Tibial nerve (tissue), 4 donors: ENCODE data around the gene ZDHHC1. TPM values are rescaled to one million over a fixed set of nuclear protein-coding genes. Genes with fewer than 3 reads are reported as not detected.
A peak's percentile ranks its signal among the peaks of the same experiment; 100 is the strongest.

Experiments used
- DNase-seq, 2 donors: peaks; one replicate each; pipeline ENCODE4 v3.0.0-alpha.2; 2019; ENCODE audit warnings: low spot score in 2 of 2
- H3K27ac ChIP-seq, 4 donors: fragments of 200-600 bp; sonication (generic) in 3 of 4; one replicate each; pipeline ENCODE4 v1.5.1; 2017 to 2019; ENCODE audit warnings: mild to moderate bottlenecking in 1 of 4
- H3K27me3 ChIP-seq, 2 donors: fragments of 200-600 bp; sonication (generic) in 1 of 2; one replicate each; pipeline versions ENCODE4 v1.5.1 to v1.6.0; 2017 to 2019
- H3K36me3 ChIP-seq, 3 donors: fragments of 200-600 bp; sonication (generic); one replicate each; pipeline ENCODE4 v1.5.1; 2018 to 2019
- H3K4me1 ChIP-seq, 4 donors: fragments of 200-600 bp; sonication (generic) in 3 of 4; one replicate each; pipeline ENCODE4 v1.5.1; 2017 to 2019
- H3K4me3 ChIP-seq, 4 donors: fragments of 200-600 bp; sonication (generic) in 3 of 4; one replicate each; pipeline ENCODE4 v1.5.1; 2017 to 2019; ENCODE audit warnings: mild to moderate bottlenecking in 1 of 4, moderate library complexity in 1 of 4
- H3K9me3 ChIP-seq, 4 donors: fragments of 200-600 bp; sonication (generic) in 3 of 4; one replicate each; pipeline ENCODE4 v1.5.1; 2017 to 2019
- CTCF ChIP-seq, 5 experiments: fragments of 200-600 bp in 3 of 5; fragments of 450-650 bp in 2 of 5; sonication (generic) in 3 of 5; IDR thresholded peaks; one replicate each; pipeline ENCODE4 v1.5.1; 2016 to 2019; ENCODE audit warnings: antibody characterized with exemption in 5 of 5, mild to moderate bottlenecking in 3 of 5, moderate library complexity in 2 of 5
- EP300 ChIP-seq, 2 donors: sonication (generic); formaldehyde crosslinking; IDR thresholded peaks; one replicate each; pipeline ENCODE4 v1.6.1; 2017; ENCODE audit warnings: antibody characterized with exemption in 2 of 2, mild to moderate bottlenecking in 1 of 2
- POLR2A ChIP-seq, 2 donors: fragments of 450-650 bp; IDR thresholded peaks; one replicate each; pipeline ENCODE4 v1.6.1; 2017; ENCODE audit warnings: antibody characterized with exemption in 2 of 2, mild to moderate bottlenecking in 2 of 2, moderate library complexity in 2 of 2
- WGBS, 2 donors: methylation state at CpG; one replicate each; pipeline ENCODE4 v1.1.5; 2018; 5-methylcytosine and 5-hydroxymethylcytosine counted together
- total RNA-seq, 4 donors: library from RNA; depleted of rRNA; stranded (reverse); fragments of >200 nt; gene quantifications; one replicate each; pipeline ENCODE4 v1.1.0, GENCODE V29; 2016

The ZDHHC1 gene
- total RNA-seq, 4 donors from 2014 or later: 24.3 to 46.2 (median 32.8) TPM

- DNase-seq: peak; percentile 77 to 78
- 8% methylated on average over 28 of the region's 56 CpGs; no CpG with 5 or more reads in 1 of the 2 donors for WGBS, 2 donors
- peaks cover 0 to 90% (median 54%) of the 10 kb centered on the region in 4 donors for H3K4me1 ChIP-seq
These were observed 23.0 kb downstream of the ZDHHC1 start, which contains the start of gene TPPP3 for GRCh38 chr16:67393111-67393787. TPPP3 (minus strand) TSS chr16:67393498; CDS start chr16:67391111, 2,387 bp downstream.

GRCh38 chr16:67392301-67393059 is 23.8 kb downstream of the ZDHHC1 start:
- H3K4me3 ChIP-seq: peak overlapping the region in 3 of 4 donors; percentile 14 to 50 (median 28)
- H3K36me3 ChIP-seq: no peaks in the 10 kb centered on the region
- peaks cover 0 to 82% (median 54%) of the 10 kb centered on the region in 4 donors for H3K4me1 ChIP-seq
- 66 to 78% methylated on average over 17 to 18 of the region's 18 CpGs for WGBS, 2 donors
- H3K27me3 ChIP-seq: no peaks in the 10 kb centered on the region
- H3K27ac ChIP-seq: peak overlapping the region in 3 of 4 donors; percentile 58 to 86 (median 85)
- H3K9me3 ChIP-seq: no peaks in the 10 kb centered on the region
- DNase-seq: no peak
- TF ChIP-seq EP300 (IDR thresholded peaks at IDR 0.05) (no peak), POLR2A (IDR thresholded peaks at IDR 0.05) (no peak), CTCF (IDR thresholded peaks at IDR 0.05) (no peak)

More at GRCh38 chr16:67393111-67393787, 23.0 kb downstream of the ZDHHC1 start, which contains the start of gene TPPP3:
- no peaks in the 10 kb centered on the region for H3K27me3 ChIP-seq
- TF ChIP-seq POLR2A (IDR thresholded peaks at IDR 0.05) (peak in 1 of 2 donors; percentile 15), EP300 (IDR thresholded peaks at IDR 0.05) (peak; percentile 17 to 53), CTCF (IDR thresholded peaks at IDR 0.05) (peak; percentile 45 to 84 (median 83))
- H3K4me3 ChIP-seq: peak within 1 kb of the TSS; percentile 14 to 50 (median 31)
- H3K9me3 ChIP-seq: no peaks in the 10 kb centered on the region
- H3K27ac ChIP-seq: peak within 1 kb of the TSS; percentile 33 to 86 (median 80)
- H3K36me3 ChIP-seq: no peaks in the 10 kb centered on the region

- H3K4me3 ChIP-seq: no peak overlapping the region
- H3K4me1 ChIP-seq: peaks cover 0 to 74% (median 47%) of the 10 kb centered on the region in 4 donors
- TF ChIP-seq POLR2A (IDR thresholded peaks at IDR 0.05) (no peak), EP300 (IDR thresholded peaks at IDR 0.05) (peak in 1 of 2 donors; percentile 37), CTCF (IDR thresholded peaks at IDR 0.05) (no peak)
- H3K9me3 ChIP-seq: no peaks in the 10 kb centered on the region
- H3K27me3 ChIP-seq: no peaks in the 10 kb centered on the region
- 39 to 49% methylated on average over 14 to 15 of the region's 15 CpGs for WGBS, 2 donors
- no peak for DNase-seq
- H3K27ac ChIP-seq: peak overlapping the region in 2 of 4 donors; percentile 85 to 86
- no peaks in the 10 kb centered on the region for H3K36me3 ChIP-seq
These were observed 24.6 kb downstream of the ZDHHC1 start for GRCh38 chr16:67391424-67392300.

- no peak for DNase-seq
- H3K4me1 ChIP-seq: peaks cover 0 to 67% (median 40%) of the 10 kb centered on the region in 4 donors
- H3K4me3 ChIP-seq: no peak overlapping the region
- no peak for TF ChIP-seq POLR2A (IDR thresholded peaks at IDR 0.05)
- TF ChIP-seq CTCF (IDR thresholded peaks at IDR 0.05): no peak
- no peak for TF ChIP-seq EP300 (IDR thresholded peaks at IDR 0.05)
- peak overlapping the region in 2 of 4 donors; percentile 85 to 86 for H3K27ac ChIP-seq
- WGBS, 2 donors: 74 to 75% methylated on average over 11 of the region's 11 CpGs
- H3K9me3 ChIP-seq: no peaks in the 10 kb centered on the region
- no peaks in the 10 kb centered on the region for H3K36me3 ChIP-seq
- H3K27me3 ChIP-seq: no peaks in the 10 kb centered on the region
These were observed 25.4 kb downstream of the ZDHHC1 start for GRCh38 chr16:67390816-67391423.
